Caco-2 (cell line): ENCODE measurements around the gene PTGFRN. TPM values are rescaled to one million over a fixed set of nuclear protein-coding genes. Genes with fewer than 3 reads are reported as not detected.

Experiments used
- BruUV-seq: library from RNA; stranded (reverse); fragments of 400-500 nt; replicated peaks from 2 replicates; lab custom pipeline; 2021; lab: Mats Ljungman, UMichigan
- CTCF ChIA-PET: fragments of 300-600 bp; sonication (Branson Sonifier 250); formaldehyde crosslinking; loops from one replicate; lab custom pipeline; 2022; ENCODE audit warnings: antibody characterized with exemption; lab: Charles Lee
- POLR2A ChIA-PET: fragments of 300-600 bp; sonication (Branson Sonifier 250); formaldehyde crosslinking; loops from one replicate; lab custom pipeline; 2022; ENCODE audit warnings: antibody characterized with exemption; lab: Charles Lee
- DNase-seq, 2 experiments: peaks; one replicate each; pipeline versions ENCODE4 v3.0.0 to v3.0.0-alpha.2; 2020 to 2022
- H3K27me3 ChIP-seq: replicated peaks from 2 replicates; pipeline ENCODE4 v1.6.0; 2011; ENCODE audit warnings: low read length; ENCODE audit not compliant: control insufficient read depth, insufficient read depth
- H3K36me3 ChIP-seq: 2 replicates; pipeline ENCODE4 v1.5.1; 2011; ENCODE audit warnings: low read length; ENCODE audit not compliant: control insufficient read depth, insufficient read depth
- H3K4me1 ChIP-seq: fragments of 250-450 bp; sonication (Bioruptor Pico); 2 replicates; pipeline ENCODE4 v1.5.1; 2020; ENCODE audit warnings: mild to moderate bottlenecking
- H3K4me3 ChIP-seq: 2 replicates; pipeline ENCODE4 v1.5.1; 2011; ENCODE audit warnings: low read depth, mild to moderate bottlenecking, control low read depth, low read length
- H3K9me3 ChIP-seq: fragments of 250-450 bp; sonication (Bioruptor Pico); 2 replicates; pipeline ENCODE4 v1.5.1; 2020; ENCODE audit warnings: mild to moderate bottlenecking, moderate library complexity
- H3K27ac Mint-ChIP-seq: one replicate; pipeline ENCODE4 v1.8.0; 2022; ENCODE audit warnings: mixed read lengths; ENCODE audit not compliant: unreplicated experiment
- H3K27me3 Mint-ChIP-seq: one replicate; pipeline ENCODE4 v1.8.0; 2022; ENCODE audit warnings: mixed read lengths; ENCODE audit not compliant: insufficient read depth, unreplicated experiment
- H3K36me3 Mint-ChIP-seq: one replicate; pipeline ENCODE4 v1.8.0; 2022; ENCODE audit warnings: mild to moderate bottlenecking, mixed read lengths; ENCODE audit not compliant: insufficient read depth, unreplicated experiment
- H3K4me1 Mint-ChIP-seq: one replicate; pipeline ENCODE4 v1.8.0; 2022; ENCODE audit warnings: low read depth, mixed read lengths; ENCODE audit not compliant: unreplicated experiment
- H3K4me3 Mint-ChIP-seq: one replicate; pipeline ENCODE4 v1.8.0; 2022; ENCODE audit warnings: mild to moderate bottlenecking, moderate library complexity, mixed read lengths; ENCODE audit not compliant: unreplicated experiment
- H3K9me3 Mint-ChIP-seq: one replicate; pipeline ENCODE4 v1.8.0; 2022; ENCODE audit warnings: mixed read lengths; ENCODE audit not compliant: unreplicated experiment
- intact Hi-C: fragments of 100-400 bp; cut with micrococcal nuclease; formaldehyde crosslinking; loops from one replicate; pipeline ENCODE4 v1.10.0; 2022; ENCODE audit not compliant: unreplicated experiment
- total RNA-seq: library from RNA; stranded (reverse); gene quantifications from 2 replicates; pipeline ENCODE4 v1.2.3, GENCODE V29; 2022
- TF ChIP-seq, protein P1 (sequence below), 2 experiments: fragments of 200-600 bp in 1 of 2; IDR thresholded peaks; 1 replicate in 1 of 2; 2 replicates in 1 of 2; pipeline versions ENCODE4 v1.5.1 to v1.8.0; 2011 to 2022; ENCODE audit warnings: antibody characterized with exemption in 1 of 2, control low read depth in 1 of 2, inconsistent platforms in 1 of 2, low read depth in 1 of 2, low read length in 1 of 2, mild to moderate bottlenecking in 1 of 2, moderate library complexity in 1 of 2; ENCODE audit not compliant: insufficient read depth in 1 of 2, severe bottlenecking in 1 of 2, unreplicated experiment in 1 of 2

PTGFRN gene
- total RNA-seq, 1 experiment from 2014 or later, result 16.2 TPM

DNA sequence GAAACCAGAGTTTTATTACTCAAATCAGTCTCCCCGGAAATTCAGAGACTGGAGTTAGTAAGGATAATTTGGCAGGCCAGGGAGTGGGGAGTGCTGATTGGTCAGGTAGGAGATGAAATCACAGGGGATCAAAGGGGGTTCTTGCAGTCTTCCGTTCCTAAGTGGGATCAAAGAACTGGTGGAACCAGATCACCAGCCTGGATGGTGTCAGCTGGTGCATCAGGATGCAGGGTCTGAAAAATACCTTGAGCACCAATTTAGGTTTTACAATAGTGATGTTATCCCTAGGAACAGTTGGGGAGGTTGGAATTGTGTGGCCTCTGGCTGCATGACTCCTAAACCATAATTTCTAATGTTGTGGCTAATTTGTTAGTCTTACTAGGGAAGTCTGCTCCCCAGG lies 90.4 kb downstream of the PTGFRN start:
- no peak overlapping the region for H3K4me3 Mint-ChIP-seq
- BruUV-seq, result no TSS peak
- Histone ChIP-seq H3K27me3 (no peaks in the 10 kb centered on the region), H3K4me3 (no peak overlapping the region), H3K4me1 (no peaks in the 10 kb centered on the region), H3K9me3 (no peaks in the 10 kb centered on the region), H3K36me3 (no peaks in the 10 kb centered on the region)
- no peaks in the 10 kb centered on the region for H3K4me1 Mint-ChIP-seq
- H3K27ac Mint-ChIP-seq, result no peak overlapping the region
- peaks cover 1% of the 10 kb centered on the region for H3K27me3 Mint-ChIP-seq
- H3K9me3 Mint-ChIP-seq, result no peaks in the 10 kb centered on the region
- no peak for DNase-seq
- ChIA-PET CTCF (no interaction called here), POLR2A (no interaction called here)
- no peaks in the 10 kb centered on the region for H3K36me3 Mint-ChIP-seq
- intact Hi-C loops, result no loop called here
- TF ChIP-seq, protein P1, sequence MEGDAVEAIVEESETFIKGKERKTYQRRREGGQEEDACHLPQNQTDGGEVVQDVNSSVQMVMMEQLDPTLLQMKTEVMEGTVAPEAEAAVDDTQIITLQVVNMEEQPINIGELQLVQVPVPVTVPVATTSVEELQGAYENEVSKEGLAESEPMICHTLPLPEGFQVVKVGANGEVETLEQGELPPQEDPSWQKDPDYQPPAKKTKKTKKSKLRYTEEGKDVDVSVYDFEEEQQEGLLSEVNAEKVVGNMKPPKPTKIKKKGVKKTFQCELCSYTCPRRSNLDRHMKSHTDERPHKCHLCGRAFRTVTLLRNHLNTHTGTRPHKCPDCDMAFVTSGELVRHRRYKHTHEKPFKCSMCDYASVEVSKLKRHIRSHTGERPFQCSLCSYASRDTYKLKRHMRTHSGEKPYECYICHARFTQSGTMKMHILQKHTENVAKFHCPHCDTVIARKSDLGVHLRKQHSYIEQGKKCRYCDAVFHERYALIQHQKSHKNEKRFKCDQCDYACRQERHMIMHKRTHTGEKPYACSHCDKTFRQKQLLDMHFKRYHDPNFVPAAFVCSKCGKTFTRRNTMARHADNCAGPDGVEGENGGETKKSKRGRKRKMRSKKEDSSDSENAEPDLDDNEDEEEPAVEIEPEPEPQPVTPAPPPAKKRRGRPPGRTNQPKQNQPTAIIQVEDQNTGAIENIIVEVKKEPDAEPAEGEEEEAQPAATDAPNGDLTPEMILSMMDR (IDR thresholded peaks at IDR 0.05; ENCODE audit: insufficient read depth in 1 of 2, low read depth in 1 of 2, low read length in 1 of 2, severe bottlenecking in 1 of 2, unreplicated experiment in 1 of 2), result no peak

DNA sequence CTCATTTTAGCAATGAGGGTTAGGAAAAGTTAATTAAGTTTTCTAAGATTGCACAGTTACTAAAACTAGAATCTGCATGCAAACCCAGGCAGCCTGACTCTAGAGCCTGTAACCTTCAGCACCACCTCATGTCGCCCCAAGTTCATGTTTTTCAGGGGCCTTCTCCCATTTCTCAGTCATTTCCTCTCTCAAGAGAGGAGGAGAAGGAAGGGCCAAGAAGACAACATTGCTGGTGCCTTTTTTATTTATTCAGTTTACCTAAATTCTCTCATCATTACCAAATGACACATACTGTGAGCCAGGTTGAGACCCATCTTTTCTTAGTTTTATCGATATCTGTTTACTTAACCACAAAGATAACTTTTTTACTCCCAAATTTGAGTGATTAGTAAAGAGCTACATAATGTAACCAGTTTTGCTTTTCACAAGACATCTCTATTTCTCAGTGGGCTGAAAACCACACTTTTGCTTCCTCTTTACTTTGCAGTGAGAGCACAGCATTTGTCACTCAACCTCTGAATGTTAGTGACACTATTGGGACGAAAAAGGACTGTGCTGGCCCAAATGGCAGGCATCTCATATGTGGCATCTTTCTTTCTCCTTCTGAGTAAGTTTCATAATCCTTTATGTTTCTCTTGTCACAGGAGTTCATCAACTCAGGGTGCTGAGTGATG lies 91.7 kb downstream of the PTGFRN start, which contains the start of gene CD101:
TSS of gene CD101 (plus strand) at position 507 of the 674 bp plus-strand sequence. CDS start at position 565, 58 bp downstream.
- Mint-ChIP-seq H3K27me3 (peaks cover 3% of the 10 kb centered on the region), H3K36me3 (no peaks in the 10 kb centered on the region), H3K4me1 (no peaks in the 10 kb centered on the region), H3K9me3 (no peaks in the 10 kb centered on the region), H3K27ac (no peak within 1 kb of the TSS), H3K4me3 (no peak within 1 kb of the TSS)
- intact Hi-C loops, result no loop called here
- Histone ChIP-seq H3K4me3 (no peak within 1 kb of the TSS), H3K4me1 (no peaks in the 10 kb centered on the region), H3K9me3 (no peaks in the 10 kb centered on the region), H3K36me3 (no peaks in the 10 kb centered on the region), H3K27me3 (no peaks in the 10 kb centered on the region)
- ChIA-PET POLR2A (no interaction called here), CTCF (no interaction called here)
- DNase-seq, result no peak
- no TSS peak for BruUV-seq
- TF ChIP-seq, protein P1 (IDR thresholded peaks at IDR 0.05; ENCODE audit: insufficient read depth in 1 of 2, low read depth in 1 of 2, low read length in 1 of 2, severe bottlenecking in 1 of 2, unreplicated experiment in 1 of 2), result no peak

- H3K36me3 ChIP-seq, result no peaks in the 10 kb centered on the region
- no peak overlapping the region for H3K4me3 ChIP-seq
- H3K4me1 ChIP-seq, result no peaks in the 10 kb centered on the region
- H3K36me3 Mint-ChIP-seq, result no peaks in the 10 kb centered on the region
- H3K27ac Mint-ChIP-seq, result no peak overlapping the region
- H3K9me3 ChIP-seq, result no peaks in the 10 kb centered on the region
- ChIA-PET CTCF (no interaction called here), POLR2A (no interaction called here)
- H3K9me3 Mint-ChIP-seq, result no peaks in the 10 kb centered on the region
- H3K4me1 Mint-ChIP-seq, result no peaks in the 10 kb centered on the region
- no TSS peak for BruUV-seq
- intact Hi-C loops, result no loop called here
- no peak overlapping the region for H3K4me3 Mint-ChIP-seq
- TF ChIP-seq, protein P1 (IDR thresholded peaks at IDR 0.05; ENCODE audit: insufficient read depth in 1 of 2, low read depth in 1 of 2, low read length in 1 of 2, severe bottlenecking in 1 of 2, unreplicated experiment in 1 of 2), result no peak
- DNase-seq, result no peak
- H3K27me3 Mint-ChIP-seq, result peaks cover 3% of the 10 kb centered on the region
- H3K27me3 ChIP-seq, result no peaks in the 10 kb centered on the region
Observed at GRCh38 chr1:117003223-117003875, 93.6 kb downstream of the PTGFRN start.
